ENCODE data around the gene HOXA10.

DNA sequence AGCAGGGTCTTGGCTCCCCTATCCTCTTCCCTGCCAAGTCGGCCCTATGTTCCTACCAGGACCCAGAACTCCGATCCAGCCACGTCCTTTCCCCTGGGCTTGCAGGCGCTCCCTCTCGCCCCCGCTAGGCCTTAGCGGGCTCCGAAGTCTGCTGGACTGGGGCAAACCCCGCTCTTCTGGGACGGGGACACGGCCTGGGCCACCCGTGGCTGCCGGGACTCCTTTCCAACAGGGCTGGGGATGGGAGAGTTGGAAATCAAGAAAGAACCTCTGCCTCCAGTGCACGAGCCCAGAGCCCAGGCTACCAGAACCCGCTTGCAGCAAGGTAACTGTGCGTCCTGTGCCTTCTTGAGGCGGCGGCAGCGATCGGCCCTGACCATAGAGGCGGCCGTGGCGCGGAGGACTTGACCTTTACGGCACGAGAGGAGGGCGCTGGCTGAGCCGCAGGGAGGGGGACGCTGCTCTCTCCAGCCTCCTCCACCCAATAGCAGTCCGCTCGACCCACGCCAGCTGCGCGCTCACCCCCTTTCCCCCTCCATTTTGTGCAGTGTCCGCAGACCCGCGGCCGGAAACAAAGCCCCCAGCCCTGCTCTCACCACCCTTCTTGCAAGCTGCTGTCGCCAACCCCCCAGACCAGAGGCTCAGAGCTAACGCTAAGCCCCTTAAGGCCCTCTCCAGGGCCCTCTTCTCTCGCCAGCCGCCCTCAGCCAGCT is 17.9 kb upstream of the HOXA10 start:
- TF ChIP-seq, protein P1, sequence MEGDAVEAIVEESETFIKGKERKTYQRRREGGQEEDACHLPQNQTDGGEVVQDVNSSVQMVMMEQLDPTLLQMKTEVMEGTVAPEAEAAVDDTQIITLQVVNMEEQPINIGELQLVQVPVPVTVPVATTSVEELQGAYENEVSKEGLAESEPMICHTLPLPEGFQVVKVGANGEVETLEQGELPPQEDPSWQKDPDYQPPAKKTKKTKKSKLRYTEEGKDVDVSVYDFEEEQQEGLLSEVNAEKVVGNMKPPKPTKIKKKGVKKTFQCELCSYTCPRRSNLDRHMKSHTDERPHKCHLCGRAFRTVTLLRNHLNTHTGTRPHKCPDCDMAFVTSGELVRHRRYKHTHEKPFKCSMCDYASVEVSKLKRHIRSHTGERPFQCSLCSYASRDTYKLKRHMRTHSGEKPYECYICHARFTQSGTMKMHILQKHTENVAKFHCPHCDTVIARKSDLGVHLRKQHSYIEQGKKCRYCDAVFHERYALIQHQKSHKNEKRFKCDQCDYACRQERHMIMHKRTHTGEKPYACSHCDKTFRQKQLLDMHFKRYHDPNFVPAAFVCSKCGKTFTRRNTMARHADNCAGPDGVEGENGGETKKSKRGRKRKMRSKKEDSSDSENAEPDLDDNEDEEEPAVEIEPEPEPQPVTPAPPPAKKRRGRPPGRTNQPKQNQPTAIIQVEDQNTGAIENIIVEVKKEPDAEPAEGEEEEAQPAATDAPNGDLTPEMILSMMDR (IDR thresholded peaks at IDR 0.05; ENCODE audit: low read length): no peak
- no peak for TF ChIP-seq EZH2 (optimal IDR thresholded peaks at IDR 0.05; ENCODE audit: low read depth, low read length)

All from MM.1S (cell line).